H9 (cell line): ENCODE measurements around the gene INTS15. TPM values are rescaled to one million over a fixed set of nuclear protein-coding genes. Genes with fewer than 3 reads are reported as not detected.

Source experiments
- DNase-seq: peaks from one replicate; pipeline ENCODE4 v3.0.0-alpha.2; 2017
- H2AFZ ChIP-seq: one replicate; pipeline ENCODE4 v1.6.1; 2013; ENCODE audit warnings: mild to moderate bottlenecking, low read length, control low read depth, moderate library complexity
- H2AK5ac ChIP-seq: 2 replicates; pipeline ENCODE4 v1.6.1; 2013; ENCODE audit warnings: low read length, control low read depth, mixed read lengths; ENCODE audit not compliant: insufficient read length
- H2BK120ac ChIP-seq: one replicate; pipeline ENCODE4 v1.6.1; 2013; ENCODE audit warnings: low read depth, mild to moderate bottlenecking, low read length, control low read depth, inconsistent platforms; ENCODE audit not compliant: poor library complexity, severe bottlenecking
- H2BK12ac ChIP-seq: 2 replicates; pipeline ENCODE4 v1.6.1; 2013; ENCODE audit warnings: low read length, control low read depth, mixed read lengths, low read depth; ENCODE audit not compliant: insufficient read length
- H2BK15ac ChIP-seq: 2 replicates; pipeline ENCODE4 v1.6.1; 2013; ENCODE audit warnings: low read depth, low read length, control low read depth
- H2BK20ac ChIP-seq: one replicate; pipeline ENCODE4 v1.6.1; 2013; ENCODE audit warnings: low read depth, mild to moderate bottlenecking, low read length, control low read depth, inconsistent platforms; ENCODE audit not compliant: poor library complexity, severe bottlenecking
- H2BK5ac ChIP-seq: 2 replicates; pipeline ENCODE4 v1.6.1; 2013; ENCODE audit warnings: low read length, control low read depth, mixed read lengths; ENCODE audit not compliant: insufficient read length
- H3K14ac ChIP-seq: 2 replicates; pipeline ENCODE4 v1.6.1; 2013; ENCODE audit warnings: low read length, control low read depth; ENCODE audit not compliant: insufficient read depth
- H3K18ac ChIP-seq: 2 replicates; pipeline ENCODE4 v1.6.1; 2013; ENCODE audit warnings: low read depth, mild to moderate bottlenecking, mixed read lengths, low read length, control low read depth; ENCODE audit not compliant: insufficient read length
- H3K23ac ChIP-seq: 2 replicates; pipeline ENCODE4 v1.6.1; 2013; ENCODE audit warnings: low read length, control low read depth, mixed read lengths, low read depth; ENCODE audit not compliant: insufficient read length
- H3K23me2 ChIP-seq: 2 replicates; pipeline ENCODE4 v1.6.1; 2013; ENCODE audit warnings: low read depth, mild to moderate bottlenecking, mixed read lengths, low read length, control low read depth; ENCODE audit not compliant: insufficient read length, poor library complexity, severe bottlenecking
- H3K27ac ChIP-seq: 2 replicates; pipeline ENCODE4 v1.5.1; 2013; ENCODE audit warnings: low read length, control low read depth, mixed read lengths, low read depth; ENCODE audit not compliant: insufficient read length
- H3K27me3 ChIP-seq: 2 replicates; pipeline ENCODE4 v1.6.1; 2013; ENCODE audit warnings: low read length, control low read depth, inconsistent platforms; ENCODE audit not compliant: insufficient read depth
- H3K4ac ChIP-seq: 2 replicates; pipeline ENCODE4 v1.6.1; 2013; ENCODE audit warnings: low read depth, mild to moderate bottlenecking, control low read depth, inconsistent platforms, low read length, moderate library complexity
- H3K4me1 ChIP-seq: 2 replicates; pipeline ENCODE4 v1.6.1; 2013; ENCODE audit warnings: low read length, control low read depth, inconsistent platforms; ENCODE audit not compliant: insufficient read depth
- H3K4me2 ChIP-seq: 2 replicates; pipeline ENCODE4 v1.6.1; 2013; ENCODE audit warnings: low read length, control low read depth, mixed read lengths; ENCODE audit not compliant: insufficient read length, insufficient read depth
- H3K56ac ChIP-seq: 2 replicates; pipeline ENCODE4 v1.6.1; 2013; ENCODE audit warnings: low read depth, mild to moderate bottlenecking, mixed read lengths, low read length, control low read depth; ENCODE audit not compliant: insufficient read length
- H3K79me1 ChIP-seq: 2 replicates; pipeline ENCODE4 v1.6.1; 2013; ENCODE audit warnings: low read depth, mild to moderate bottlenecking, moderate library complexity, low read length, control low read depth, inconsistent platforms; ENCODE audit not compliant: insufficient read depth, poor library complexity, severe bottlenecking
- H3K79me2 ChIP-seq: 2 replicates; pipeline ENCODE4 v1.6.1; 2013; ENCODE audit warnings: low read length, control low read depth, inconsistent platforms; ENCODE audit not compliant: insufficient read depth
- H3K9ac ChIP-seq: 2 replicates; pipeline ENCODE4 v1.6.1; 2013; ENCODE audit warnings: low read length, control low read depth, mixed read lengths; ENCODE audit not compliant: insufficient read length; ENCODE audit errors: extremely low read depth
- H3K9me3 ChIP-seq: one replicate; pipeline ENCODE4 v1.6.1; 2013; ENCODE audit warnings: low read depth, low read length, inconsistent platforms; ENCODE audit not compliant: control insufficient read depth
- H3T11ph ChIP-seq: one replicate; pipeline ENCODE4 v1.6.1; 2013; ENCODE audit warnings: mild to moderate bottlenecking, low read length, control low read depth, inconsistent platforms
- H4K20me1 ChIP-seq: one replicate; pipeline ENCODE4 v1.6.1; 2013; ENCODE audit not compliant: control insufficient read depth, insufficient read length, insufficient read depth
- H4K5ac ChIP-seq: 2 replicates; pipeline ENCODE4 v1.6.1; 2013; ENCODE audit warnings: low read depth, mild to moderate bottlenecking, mixed read lengths, low read length, control low read depth; ENCODE audit not compliant: insufficient read length
- H4K8ac ChIP-seq: replicated peaks from 2 replicates; pipeline ENCODE4 v1.6.1; 2013; ENCODE audit warnings: low read length, control low read depth, mixed read lengths, low read depth; ENCODE audit not compliant: insufficient read length
- H4K91ac ChIP-seq: 2 replicates; pipeline ENCODE4 v1.6.1; 2013; ENCODE audit warnings: low read depth, mild to moderate bottlenecking, moderate library complexity, mixed read lengths, low read length, control low read depth; ENCODE audit not compliant: insufficient read length
- H3K27ac Mint-ChIP-seq, 3 experiments: 2 replicates in 2 of 3; 3 replicates in 1 of 3; pipeline ENCODE4 v1.8.0; 2020 to 2021; ENCODE audit warnings: mixed read lengths in 3 of 3, mild to moderate bottlenecking in 1 of 3, moderate library complexity in 1 of 3
- H3K27me3 Mint-ChIP-seq: 2 replicates; pipeline ENCODE4 v1.8.0; 2021; ENCODE audit warnings: low read depth, mild to moderate bottlenecking, moderate library complexity, mixed read lengths
- H3K36me3 Mint-ChIP-seq, 3 experiments: 2 replicates in 2 of 3; 3 replicates in 1 of 3; pipeline ENCODE4 v1.8.0; 2020 to 2021; ENCODE audit warnings: low read depth in 3 of 3, mixed read lengths in 3 of 3; ENCODE audit not compliant: insufficient read depth in 1 of 3
- H3K4me1 Mint-ChIP-seq, 2 experiments: 2 replicates each; pipeline ENCODE4 v1.8.0; 2020; ENCODE audit warnings: mixed read lengths in 2 of 2
- H3K4me3 Mint-ChIP-seq, 2 experiments: 2 replicates in 1 of 2; 3 replicates in 1 of 2; pipeline ENCODE4 v1.8.0; 2020 to 2021; ENCODE audit warnings: mild to moderate bottlenecking in 2 of 2, mixed read lengths in 2 of 2, moderate library complexity in 1 of 2
- H3K9me3 Mint-ChIP-seq, 2 experiments: 2 replicates in 1 of 2; 3 replicates in 1 of 2; pipeline ENCODE4 v1.8.0; 2020; ENCODE audit warnings: mild to moderate bottlenecking in 2 of 2, mixed read lengths in 2 of 2, moderate library complexity in 1 of 2
- WGBS: extraction: QIAGEN DNeasy Blood & Tissue Kit; methylation state at CpG from one replicate; pipeline ENCODE4 v1.1.7; 2013; ENCODE audit warnings: missing lambda C conversion rate, low lambda C conversion rate, mixed read lengths; ENCODE audit not compliant: insufficient read length; ENCODE audit errors: extremely low coverage; 5-methylcytosine and 5-hydroxymethylcytosine counted together
- total RNA-seq: library from RNA; stranded (reverse); gene quantifications from 2 replicates; pipeline ENCODE4 v1.2.1, GENCODE V29; 2021
- TF ChIP-seq, protein P1 (sequence below): fragments of 200-600 bp; sonication (generic); conservative IDR thresholded peaks from 3 replicates; pipeline ENCODE4 v1.8.0; 2021; ENCODE audit warnings: antibody characterized with exemption, mild to moderate bottlenecking

Gene INTS15
- total RNA-seq, 1 experiment from 2014 or later: 42.9 TPM

DNA sequence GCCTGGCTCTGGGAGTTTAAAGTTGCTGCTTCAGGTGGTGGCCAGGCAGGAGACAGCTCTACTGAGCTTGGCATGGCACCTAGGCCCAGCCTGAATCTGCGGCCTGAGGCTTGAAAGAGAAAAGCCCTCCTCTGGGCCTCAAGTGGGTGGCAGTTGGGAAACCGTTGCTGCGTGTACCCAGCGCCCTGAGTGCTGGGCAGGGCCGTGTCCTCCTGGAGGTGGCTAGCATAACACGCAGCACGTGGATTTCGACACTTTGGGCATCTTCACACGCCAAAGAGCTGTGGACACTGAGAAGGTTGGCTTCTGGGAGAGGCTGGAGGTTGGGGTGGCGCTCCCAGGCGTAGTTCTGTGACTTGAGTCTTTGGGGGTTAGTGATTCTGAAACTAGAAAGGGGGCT lies 49.8 kb downstream of the INTS15 start:
- H4K5ac ChIP-seq: no peak overlapping the region
- H2BK15ac ChIP-seq: no peak overlapping the region
- no peak overlapping the region for H3T11ph ChIP-seq
- H3K79me1 ChIP-seq: no peaks in the 10 kb centered on the region
- H3K4me1 ChIP-seq: no peaks in the 10 kb centered on the region; the same call in 1 of the 2 replicates
- Mint-ChIP-seq H3K9me3 (no peaks in the 10 kb centered on the region), H3K4me1 (peaks cover 18 to 20% of the 10 kb centered on the region in 2 experiments), H3K4me3 (peak overlapping the region in 1 of 2 experiments; percentile 35; a peak in 2 of 5 replicates), H3K36me3 (peaks cover 4 to 35% (median 16%) of the 10 kb centered on the region in 3 experiments; a peak in 5 of 7 replicates), H3K27me3 (no peaks in the 10 kb centered on the region), H3K27ac (peak overlapping the region in 2 of 3 experiments; percentile 45 to 73; a peak in 1 of 7 replicates)
- no peaks in the 10 kb centered on the region for H3K27me3 ChIP-seq
- no peak overlapping the region for H3K14ac ChIP-seq
- no peak overlapping the region for H3K9ac ChIP-seq
- no CpG with 5 or more reads among the region's 11 CpGs for WGBS
- H2AFZ ChIP-seq: no peak overlapping the region
- TF ChIP-seq, protein P1, sequence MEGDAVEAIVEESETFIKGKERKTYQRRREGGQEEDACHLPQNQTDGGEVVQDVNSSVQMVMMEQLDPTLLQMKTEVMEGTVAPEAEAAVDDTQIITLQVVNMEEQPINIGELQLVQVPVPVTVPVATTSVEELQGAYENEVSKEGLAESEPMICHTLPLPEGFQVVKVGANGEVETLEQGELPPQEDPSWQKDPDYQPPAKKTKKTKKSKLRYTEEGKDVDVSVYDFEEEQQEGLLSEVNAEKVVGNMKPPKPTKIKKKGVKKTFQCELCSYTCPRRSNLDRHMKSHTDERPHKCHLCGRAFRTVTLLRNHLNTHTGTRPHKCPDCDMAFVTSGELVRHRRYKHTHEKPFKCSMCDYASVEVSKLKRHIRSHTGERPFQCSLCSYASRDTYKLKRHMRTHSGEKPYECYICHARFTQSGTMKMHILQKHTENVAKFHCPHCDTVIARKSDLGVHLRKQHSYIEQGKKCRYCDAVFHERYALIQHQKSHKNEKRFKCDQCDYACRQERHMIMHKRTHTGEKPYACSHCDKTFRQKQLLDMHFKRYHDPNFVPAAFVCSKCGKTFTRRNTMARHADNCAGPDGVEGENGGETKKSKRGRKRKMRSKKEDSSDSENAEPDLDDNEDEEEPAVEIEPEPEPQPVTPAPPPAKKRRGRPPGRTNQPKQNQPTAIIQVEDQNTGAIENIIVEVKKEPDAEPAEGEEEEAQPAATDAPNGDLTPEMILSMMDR: no peak
- no peak overlapping the region for H3K23ac ChIP-seq
- no peak overlapping the region for H2BK120ac ChIP-seq
- H3K23me2 ChIP-seq: peaks cover 10% of the 10 kb centered on the region
- H2BK12ac ChIP-seq: no peak overlapping the region
- no peak overlapping the region for H2BK20ac ChIP-seq
- no peak overlapping the region for H3K4me2 ChIP-seq
- no peak overlapping the region for H2AK5ac ChIP-seq
- no peak overlapping the region for H3K18ac ChIP-seq
- H4K20me1 ChIP-seq: no peaks in the 10 kb centered on the region
- H4K91ac ChIP-seq: no peak overlapping the region
- no peaks in the 10 kb centered on the region for H3K79me2 ChIP-seq
- H3K56ac ChIP-seq: no peak overlapping the region
- H3K9me3 ChIP-seq: no peaks in the 10 kb centered on the region
- no peak for DNase-seq
- no peak overlapping the region for H2BK5ac ChIP-seq
- H3K27ac ChIP-seq: no peak overlapping the region
- no peak overlapping the region for H4K8ac ChIP-seq
- no peak overlapping the region for H3K4ac ChIP-seq
